Colonic mucosa (tissue), 4 donors: Measurements from ENCODE around the gene IQGAP2. TPM values are rescaled to one million over a fixed set of nuclear protein-coding genes. Genes with fewer than 3 reads are reported as not detected.

Experiments used
- DNase-seq: peaks from one replicate; pipeline ENCODE4 v3.0.0-alpha.2; 2020
- H3K27ac ChIP-seq: fragments of 200-600 bp; one replicate; pipeline ENCODE4 v1.8.0; 2021
- H3K27me3 ChIP-seq: fragments of 200-600 bp; one replicate; pipeline ENCODE4 v1.8.0; 2021
- H3K36me3 ChIP-seq: fragments of 200-600 bp; one replicate; pipeline ENCODE4 v1.8.0; 2021
- H3K4me1 ChIP-seq: fragments of 200-600 bp; one replicate; pipeline ENCODE4 v1.8.0; 2021; ENCODE audit warnings: mild to moderate bottlenecking
- H3K4me3 ChIP-seq: fragments of 200-600 bp; one replicate; pipeline ENCODE4 v1.8.0; 2021
- H3K9ac ChIP-seq, 2 donors: one replicate each; pipeline ENCODE4 v1.7.0; 2013; ENCODE audit warnings: control low read depth in 2 of 2, low read depth in 2 of 2, low read length in 2 of 2
- H3K9me3 ChIP-seq: fragments of 200-600 bp; one replicate; pipeline ENCODE4 v1.8.0; 2021
- CTCF ChIP-seq: fragments of 200-600 bp; IDR thresholded peaks from one replicate; pipeline ENCODE4 v1.8.0; 2022; ENCODE audit warnings: antibody characterized with exemption, mild to moderate bottlenecking
- intact Hi-C: fragments of 100-400 bp; cut with DNase I; formaldehyde crosslinking; loops from one replicate; pipeline ENCODE4 v1.14.1; 2022
- total RNA-seq, 2 donors: library from RNA; stranded (reverse); fragmentation: NEBNext Ultra II Directional in 1 of 2; extraction: Animal tissue kit (Norgen Biotek cat#: 25700) in 1 of 2; gene quantifications; one replicate each; pipeline ENCODE4 v1.2.1, GENCODE V29; 2021
- donor health status: healthy.
- donor health status: DM: no; HTN: no; CAD: no.
- donor health status: DM: no; HTN: no; CAD: no.

Gene IQGAP2
- total RNA-seq, 2 donors from 2014 or later, result 62.2 to 75.6 TPM

- no peak for DNase-seq
- no peak overlapping the region for H3K27ac ChIP-seq
- H3K36me3 ChIP-seq, result no peaks in the 10 kb centered on the region
- H3K9me3 ChIP-seq, result no peaks in the 10 kb centered on the region
- TF ChIP-seq CTCF, result no peak
- H3K4me1 ChIP-seq, result no peaks in the 10 kb centered on the region
- intact Hi-C loops, result no loop called here
- H3K4me3 ChIP-seq, result no peak overlapping the region
- H3K27me3 ChIP-seq, result no peaks in the 10 kb centered on the region
- H3K9ac ChIP-seq, result no peak overlapping the region
These were observed 12.8 kb downstream of the IQGAP2 start for GRCh38 chr5:76415855-76416254.

- Histone ChIP-seq H3K27me3 (no peaks in the 10 kb centered on the region), H3K36me3 (no peaks in the 10 kb centered on the region), H3K4me1 (no peaks in the 10 kb centered on the region), H3K27ac (no peak overlapping the region), H3K9me3 (no peaks in the 10 kb centered on the region), H3K9ac (no peak overlapping the region), H3K4me3 (no peak overlapping the region)
- intact Hi-C loops, result no loop called here
- no peak for DNase-seq
- no peak for TF ChIP-seq CTCF
These were observed 16.7 kb downstream of the IQGAP2 start for GRCh38 chr5:76419597-76420298.

- no peaks in the 10 kb centered on the region for H3K36me3 ChIP-seq
- no peak overlapping the region for H3K4me3 ChIP-seq
- DNase-seq, result no peak
- H3K9ac ChIP-seq, result no peak overlapping the region
- H3K27me3 ChIP-seq, result no peaks in the 10 kb centered on the region
- TF ChIP-seq CTCF, result no peak
- intact Hi-C loops, result no loop called here
- H3K4me1 ChIP-seq, result no peaks in the 10 kb centered on the region
- no peaks in the 10 kb centered on the region for H3K9me3 ChIP-seq
- H3K27ac ChIP-seq, result no peak overlapping the region
These were observed 19.1 kb downstream of the IQGAP2 start for GRCh38 chr5:76422227-76422626.

GRCh38 chr5:76422742-76423141 is 19.7 kb downstream of the IQGAP2 start:
- Histone ChIP-seq H3K9me3 (no peaks in the 10 kb centered on the region), H3K4me3 (no peak overlapping the region), H3K27me3 (no peaks in the 10 kb centered on the region), H3K27ac (no peak overlapping the region), H3K9ac (no peak overlapping the region), H3K4me1 (no peaks in the 10 kb centered on the region), H3K36me3 (no peaks in the 10 kb centered on the region)
- intact Hi-C loops, result no loop called here
- DNase-seq, result no peak
- TF ChIP-seq CTCF, result no peak

- no peaks in the 10 kb centered on the region for H3K27me3 ChIP-seq
- H3K9ac ChIP-seq, result no peak overlapping the region
- intact Hi-C loops, result no loop called here
- no peak for TF ChIP-seq CTCF
- H3K9me3 ChIP-seq, result no peaks in the 10 kb centered on the region
- no peaks in the 10 kb centered on the region for H3K36me3 ChIP-seq
- H3K4me1 ChIP-seq, result no peaks in the 10 kb centered on the region
- H3K4me3 ChIP-seq, result no peak overlapping the region
- H3K27ac ChIP-seq, result no peak overlapping the region
- no peak for DNase-seq
These were observed 22.1 kb downstream of the IQGAP2 start for GRCh38 chr5:76425146-76425545.
